HepG2 (cell line): ENCODE data around the gene SEPHS1. TPM values are rescaled to one million over a fixed set of nuclear protein-coding genes. Genes with fewer than 3 reads are reported as not detected.

Source experiments
- ATF3 ChIP-seq: sonication (generic); formaldehyde crosslinking; IDR thresholded peaks from 2 replicates; pipeline ENCODE4 v1.4.0; 2020; ENCODE audit warnings: missing genetic modification reagents
- CEBPG ChIP-seq: IDR thresholded peaks from 2 replicates; pipeline ENCODE4 v1.6.1; 2016
- GPN1 ChIP-seq: sonication (generic); formaldehyde crosslinking; IDR thresholded peaks from 2 replicates; pipeline ENCODE4 v1.5.1; 2020; ENCODE audit warnings: missing genetic modification reagents, borderline replicate concordance
- HNRNPL ChIP-seq: fragments of 200-400 bp; formaldehyde crosslinking; IDR thresholded peaks from 2 replicates; pipeline ENCODE4 v1.6.1; 2017; ENCODE audit warnings: mild to moderate bottlenecking, low read depth, low read length
- HOXA7 ChIP-seq: sonication (generic); formaldehyde crosslinking; IDR thresholded peaks from 2 replicates; pipeline ENCODE4 v1.8.1; 2022; ENCODE audit warnings: mild to moderate bottlenecking, missing genetic modification reagents, moderate library complexity
- KLF16 ChIP-seq, 2 experiments: sonication (generic) in 1 of 2; formaldehyde crosslinking in 1 of 2; IDR thresholded peaks; 2 replicates each; pipeline versions ENCODE4 v1.6.1 to v1.8.0; 2016 to 2023; ENCODE audit warnings: missing genetic modification reagents in 2 of 2, missing compliant biosample characterization in 1 of 2
- MYNN ChIP-seq: sonication (generic); formaldehyde crosslinking; IDR thresholded peaks from 2 replicates; pipeline ENCODE4 v1.4.0; 2020; ENCODE audit warnings: mild to moderate bottlenecking, low read depth, missing genetic modification reagents
- NFIB ChIP-seq: sonication (generic); formaldehyde crosslinking; IDR thresholded peaks from 2 replicates; pipeline ENCODE4 v1.9.0; 2021; ENCODE audit warnings: missing genetic modification reagents, mild to moderate bottlenecking, borderline replicate concordance
- NR2F2 ChIP-seq: IDR thresholded peaks from 2 replicates; pipeline ENCODE4 v1.6.1; 2012; ENCODE audit warnings: low read depth, inconsistent platforms, borderline replicate concordance
- PITX1 ChIP-seq: sonication (generic); formaldehyde crosslinking; IDR thresholded peaks from 2 replicates; pipeline ENCODE4 v1.5.1; 2020; ENCODE audit warnings: mild to moderate bottlenecking, missing genetic modification reagents
- POLR2A ChIP-seq, 2 experiments: IDR thresholded peaks; 2 replicates each; pipeline ENCODE4 v1.6.1; 2011; ENCODE audit warnings: low read depth in 2 of 2, low read length in 2 of 2, mild to moderate bottlenecking in 1 of 2, moderate library complexity in 1 of 2; ENCODE audit not compliant: insufficient read depth in 1 of 2
- RFXANK ChIP-seq: IDR thresholded peaks from 2 replicates; pipeline ENCODE4 v1.6.1; 2016
- RXRB ChIP-seq: IDR thresholded peaks from 2 replicates; pipeline ENCODE4 v1.6.1; 2016; ENCODE audit warnings: borderline replicate concordance, missing genetic modification reagents, missing compliant biosample characterization
- SOX6 ChIP-seq, 2 experiments: fragments of 450-650 bp in 1 of 2; sonication (generic) in 1 of 2; formaldehyde crosslinking in 1 of 2; IDR thresholded peaks; 2 replicates each; pipeline versions ENCODE4 v1.4.0 to v1.6.1; 2017 to 2020; ENCODE audit warnings: antibody characterized with exemption in 1 of 2, mild to moderate bottlenecking in 1 of 2, missing genetic modification reagents in 1 of 2
- TAF1 ChIP-seq: sonication (generic); formaldehyde crosslinking; IDR thresholded peaks from 2 replicates; pipeline ENCODE4 v1.4.0; 2020; ENCODE audit warnings: missing genetic modification reagents
- TFDP1 ChIP-seq: IDR thresholded peaks from 2 replicates; pipeline ENCODE4 v1.6.1; 2016; ENCODE audit warnings: missing compliant biosample characterization, missing genetic modification reagents, borderline replicate concordance
- ZBTB7A ChIP-seq: sonication (generic); formaldehyde crosslinking; IDR thresholded peaks from 2 replicates; pipeline ENCODE4 v1.8.0; 2022; ENCODE audit warnings: mild to moderate bottlenecking, missing genetic modification reagents
- ZNF142 ChIP-seq: sonication (generic); formaldehyde crosslinking; IDR thresholded peaks from 2 replicates; pipeline ENCODE4 v1.4.0; 2020; ENCODE audit warnings: missing genetic modification reagents
- ZNF143 ChIP-seq: sonication (generic); formaldehyde crosslinking; IDR thresholded peaks from 2 replicates; pipeline ENCODE4 v1.4.0; 2020; ENCODE audit warnings: missing genetic modification reagents
- ZNF253 ChIP-seq: sonication (generic); formaldehyde crosslinking; IDR thresholded peaks from 2 replicates; pipeline ENCODE4 v1.8.0; 2022; ENCODE audit warnings: mild to moderate bottlenecking, missing genetic modification reagents, borderline replicate concordance
- ZNF282 ChIP-seq: fragments of 450-650 bp; IDR thresholded peaks from 2 replicates; pipeline ENCODE4 v1.6.1; 2018; ENCODE audit not compliant: partially characterized antibody
- ZNF563 ChIP-seq: sonication (generic); formaldehyde crosslinking; IDR thresholded peaks from 2 replicates; pipeline ENCODE4 v1.8.0; 2022; ENCODE audit warnings: mild to moderate bottlenecking, moderate library complexity, missing genetic modification reagents
- ZNF570 ChIP-seq: sonication (generic); formaldehyde crosslinking; IDR thresholded peaks from 2 replicates; pipeline ENCODE4 v1.4.0; 2020; ENCODE audit warnings: mild to moderate bottlenecking, missing genetic modification reagents, borderline replicate concordance
- ZNF777 ChIP-seq: sonication (generic); formaldehyde crosslinking; IDR thresholded peaks from 2 replicates; pipeline ENCODE4 v1.4.0; 2020; ENCODE audit warnings: missing genetic modification reagents
- polyA plus RNA-seq, 8 experiments: library from polyadenylated mRNA; depleted of rRNA in 3 of 8; stranded (reverse) in 7 of 8; unstranded in 1 of 8; fragments of >200 nt; fragmentation: Illumina TruSeq in 4 of 8; extraction: Trizol in 4 of 8; gene quantifications; 2 replicates each; pipeline versions ENCODE4 v1.2.1 to v1.2.3, GENCODE V29; 2011 to 2016; ENCODE audit warnings: low read depth in 4 of 8, missing spikeins in 1 of 8, mixed read lengths in 1 of 8; ENCODE audit not compliant: insufficient read depth in 1 of 8
- total RNA-seq, 5 experiments: library from RNA; depleted of rRNA; stranded (reverse); fragments of >200 nt; fragmentation: Illumina TruSeq; extraction: Trizol; gene quantifications; 2 replicates each; pipeline ENCODE4 v1.2.3, GENCODE V29; 2016; ENCODE audit warnings: low read depth in 1 of 5

Gene SEPHS1
- total and polyA plus RNA-seq, 2 of the 13 experiments (the other 11 are each of a cell fraction or from before 2014, with no cell fraction given) = 57.8 to 61.5 TPM

GRCh38 chr10:13348216-13349017 is at the start of gene SEPHS1 (continued):
- TF ChIP-seq ZNF142 (CRISPR knock-in tag) (0 out of 2 replicates have a peak, but pooled peaks have one; percentile 34), RFXANK (CRISPR knock-in tag) (no peak), ZNF777 (CRISPR knock-in tag) (peak; percentile 60; the same call in 1 of the 2 replicates), ZNF253 (CRISPR knock-in tag) (0 out of 2 replicates have a peak, but pooled peaks have one; percentile 21), NFIB (CRISPR knock-in tag) (no peak), ZNF570 (CRISPR knock-in tag) (no peak), HNRNPL (0 out of 2 replicates have a peak, but pooled peaks have one; percentile 21), ZNF563 (CRISPR knock-in tag) (peak; percentile 30; the same call in 1 of the 2 replicates), KLF16 (CRISPR knock-in tag; IDR thresholded peaks at IDR 0.05) (peak in 1 of 2 experiments; percentile 53; a peak in 2 of 4 replicates), PITX1 (no peak), POLR2A (IDR thresholded peaks at IDR 0.05; ENCODE audit: insufficient read depth in 1 of 2, low read depth in 2 of 2, low read length in 2 of 2) (peak; percentile 57 to 62; a peak in 3 of 4 replicates), ZNF282 (no peak), ZBTB7A (CRISPR knock-in tag) (no peak), RXRB (CRISPR knock-in tag) (peak; percentile 23; the same call in 1 of the 2 replicates), ZNF143 (CRISPR knock-in tag) (peak; percentile 10; the same call in 1 of the 2 replicates), CEBPG (CRISPR knock-in tag) (peak; percentile 71; the same call in 1 of the 2 replicates), MYNN (CRISPR knock-in tag) (no peak), NR2F2 (no peak), TAF1 (CRISPR knock-in tag) (peak; percentile 66; the same call in 1 of the 2 replicates), SOX6 (IDR thresholded peaks at IDR 0.05) (no peak), SOX6 (CRISPR knock-in tag; IDR thresholded peaks at IDR 0.05) (peak; percentile 44; the same call in 1 of the 2 replicates), TFDP1 (CRISPR knock-in tag) (peak; percentile 53; the same call in 1 of the 2 replicates), HOXA7 (no peak), GPN1 (no peak), ATF3 (peak; percentile 53; the same call in 1 of the 2 replicates)
